Measurements from ENCODE around the gene ZNF581. TPM values are rescaled to one million over a fixed set of nuclear protein-coding genes. Genes with fewer than 3 reads are reported as not detected.

ZNF581 gene
- total RNA-seq, 1 donor from 2014 or later: 15.5 TPM

- H3K27ac ChIP-seq: no peak overlapping the region
- no peaks in the 10 kb centered on the region for H3K9me3 ChIP-seq
- DNase-seq (ENCODE audit: extremely low spot score in 2 of 2): no peak
- peaks cover 9% of the 10 kb centered on the region for H3K4me1 ChIP-seq
- TF ChIP-seq POLR2A (IDR thresholded peaks at IDR 0.05) (no peak), POLR2AphosphoS5 (IDR thresholded peaks at IDR 0.05; ENCODE audit: insufficient read depth in 1 of 2, low read depth in 1 of 2) (no peak)
- TF ChIP-seq, protein P1, sequence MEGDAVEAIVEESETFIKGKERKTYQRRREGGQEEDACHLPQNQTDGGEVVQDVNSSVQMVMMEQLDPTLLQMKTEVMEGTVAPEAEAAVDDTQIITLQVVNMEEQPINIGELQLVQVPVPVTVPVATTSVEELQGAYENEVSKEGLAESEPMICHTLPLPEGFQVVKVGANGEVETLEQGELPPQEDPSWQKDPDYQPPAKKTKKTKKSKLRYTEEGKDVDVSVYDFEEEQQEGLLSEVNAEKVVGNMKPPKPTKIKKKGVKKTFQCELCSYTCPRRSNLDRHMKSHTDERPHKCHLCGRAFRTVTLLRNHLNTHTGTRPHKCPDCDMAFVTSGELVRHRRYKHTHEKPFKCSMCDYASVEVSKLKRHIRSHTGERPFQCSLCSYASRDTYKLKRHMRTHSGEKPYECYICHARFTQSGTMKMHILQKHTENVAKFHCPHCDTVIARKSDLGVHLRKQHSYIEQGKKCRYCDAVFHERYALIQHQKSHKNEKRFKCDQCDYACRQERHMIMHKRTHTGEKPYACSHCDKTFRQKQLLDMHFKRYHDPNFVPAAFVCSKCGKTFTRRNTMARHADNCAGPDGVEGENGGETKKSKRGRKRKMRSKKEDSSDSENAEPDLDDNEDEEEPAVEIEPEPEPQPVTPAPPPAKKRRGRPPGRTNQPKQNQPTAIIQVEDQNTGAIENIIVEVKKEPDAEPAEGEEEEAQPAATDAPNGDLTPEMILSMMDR (IDR thresholded peaks at IDR 0.05): no peak
- H3K27me3 ChIP-seq: no peaks in the 10 kb centered on the region
- intact Hi-C loops (cut with DNase I): no loop called here
- H3K36me3 ChIP-seq: peaks cover 0 to 24% of the 10 kb centered on the region in 2 donors
- H3K4me3 ChIP-seq: no peak overlapping the region
These were observed 28.5 kb upstream of the ZNF581 start for GRCh38 chr19:55614711-55615542.

- peaks cover 9% of the 10 kb centered on the region for H3K4me1 ChIP-seq
- no peak overlapping the region for H3K4me3 ChIP-seq
- TF ChIP-seq, protein P1 (IDR thresholded peaks at IDR 0.05): no peak
- intact Hi-C loops (cut with DNase I): no loop called here
- no peak for DNase-seq (ENCODE audit: extremely low spot score in 2 of 2)
- H3K27me3 ChIP-seq: no peaks in the 10 kb centered on the region
- peaks cover 0 to 24% of the 10 kb centered on the region in 2 donors for H3K36me3 ChIP-seq
- H3K9me3 ChIP-seq: no peaks in the 10 kb centered on the region
- H3K27ac ChIP-seq: no peak overlapping the region
These were observed 27.7 kb upstream of the ZNF581 start for GRCh38 chr19:55615543-55616394.

GRCh38 chr19:55616395-55616875 lies 27.0 kb upstream of the ZNF581 start:
- H3K4me3 ChIP-seq: no peak overlapping the region
- peaks cover 0 to 24% of the 10 kb centered on the region in 2 donors for H3K36me3 ChIP-seq
- H3K9me3 ChIP-seq: no peaks in the 10 kb centered on the region
- TF ChIP-seq POLR2AphosphoS5 (IDR thresholded peaks at IDR 0.05; ENCODE audit: insufficient read depth in 1 of 2, low read depth in 1 of 2): no peak
- TF ChIP-seq, protein P1 (IDR thresholded peaks at IDR 0.05): no peak
- H3K4me1 ChIP-seq: peaks cover 5% of the 10 kb centered on the region
- H3K27ac ChIP-seq: no peak overlapping the region
- H3K27me3 ChIP-seq: no peaks in the 10 kb centered on the region
- DNase-seq (ENCODE audit: extremely low spot score in 2 of 2): no peak
- intact Hi-C loops (cut with DNase I): no loop called here

GRCh38 chr19:55617426-55617825 lies 26.0 kb upstream of the ZNF581 start:
- no peak for TF ChIP-seq POLR2A (IDR thresholded peaks at IDR 0.05)
- no peak for TF ChIP-seq POLR2AphosphoS5 (IDR thresholded peaks at IDR 0.05; ENCODE audit: insufficient read depth in 1 of 2, low read depth in 1 of 2)
- TF ChIP-seq, protein P1 (IDR thresholded peaks at IDR 0.05): no peak
- Histone ChIP-seq H3K27me3 (no peaks in the 10 kb centered on the region), H3K4me3 (no peak overlapping the region), H3K4me1 (no peaks in the 10 kb centered on the region), H3K9me3 (no peaks in the 10 kb centered on the region), H3K36me3 (peaks cover 0 to 24% of the 10 kb centered on the region in 2 donors), H3K27ac (no peak overlapping the region)
- no peak for DNase-seq (ENCODE audit: extremely low spot score in 2 of 2)
- intact Hi-C loops (cut with DNase I): no loop called here
